ENCODE data around the gene PRSS16. TPM values are rescaled to one million over a fixed set of nuclear protein-coding genes. Genes with fewer than 3 reads are reported as not detected.

PRSS16 gene
- total and polyA plus RNA-seq, 9 of the 15 experiments (the other 6 are each of a cell fraction or from before 2014, with no cell fraction given) = 4.5 to 21.3 (median 12.1) TPM

- no peaks in the 10 kb centered on the region for H3K27me3 ChIP-seq (ENCODE audit: control insufficient read depth in 2 of 2, insufficient read depth in 2 of 2, low read length in 2 of 2)
- H3K36me3 ChIP-seq (ENCODE audit: control insufficient read depth, insufficient read depth, low read length) = no peaks in the 10 kb centered on the region
- no peak for DNase-seq (ENCODE audit: extremely low read depth in 1 of 4, low spot score in 3 of 4)
- H3K4me1 ChIP-seq (replicated peaks in 1 of 2; ENCODE audit: control insufficient read depth in 2 of 2, insufficient read depth in 2 of 2, low read length in 2 of 2) = peaks cover 3 to 7% of the 10 kb centered on the region in 2 experiments; a peak in 4 of 5 replicates
- H3K4me2 ChIP-seq (ENCODE audit: insufficient read depth, low read length) = no peak overlapping the region
- WGBS (ENCODE audit: insufficient coverage, low coverage, missing lambda C conversion rate) = 93% methylated on average over 16 of the region's 16 CpGs
- H3K9me1 ChIP-seq (ENCODE audit: control insufficient read depth, insufficient read depth, low read length) = no peaks in the 10 kb centered on the region
- FAIRE-seq = no peak
- H3K79me2 ChIP-seq (ENCODE audit: control insufficient read depth, insufficient read depth, low read length) = no peaks in the 10 kb centered on the region
- no peak for ATAC-seq
- in situ Hi-C loops (cut with MboI) (no loop called here), intact Hi-C loops (cut with micrococcal nuclease) (no loop called here)
- ChIA-PET CTCF (ENCODE audit: low intra/inter-chr PET ratio) (no interaction called here), POLR2A (no interaction called here)
- no TSS peak for BruUV-seq (replicated peaks)
- H4K20me1 ChIP-seq (replicated peaks; ENCODE audit: control insufficient read depth, insufficient read depth, low read length) = no peaks in the 10 kb centered on the region
- H2AFZ ChIP-seq (ENCODE audit: low read depth, low read length) = no peak overlapping the region
- TF ChIP-seq BMI1 (IDR thresholded peaks at IDR 0.05; ENCODE audit: low read length) (no peak), POLR2H (tag; IDR thresholded peaks at IDR 0.05; ENCODE audit: low read depth) (no peak), ZBTB2 (IDR thresholded peaks at IDR 0.05) (no peak), XRCC5 (IDR thresholded peaks at IDR 0.05; ENCODE audit: low read depth, low read length) (no peak), TRIM25 (IDR thresholded peaks at IDR 0.05; ENCODE audit: borderline replicate concordance) (no peak), HOMEZ (CRISPR knock-in tag; IDR thresholded peaks at IDR 0.05) (no peak), BHLHE40 (IDR thresholded peaks at IDR 0.05; ENCODE audit: low read length) (no peak), EP400 (IDR thresholded peaks at IDR 0.05) (no peak), ZNF707 (CRISPR knock-in tag; conservative IDR thresholded peaks at IDR 0.05) (no peak), KAT8 (IDR thresholded peaks at IDR 0.05; ENCODE audit: low read depth) (no peak), ZBTB43 (CRISPR knock-in tag; IDR thresholded peaks at IDR 0.05) (no peak), TRIM28 (IDR thresholded peaks at IDR 0.05) (no peak)
- no peak overlapping the region for H3K9ac ChIP-seq (ENCODE audit: insufficient read depth in 1 of 2, low read depth in 2 of 2, low read length in 2 of 2)
- no peak overlapping the region for H3K4me3 ChIP-seq
- peaks cover 4% of the 10 kb centered on the region; the same call in 1 of the 2 replicates for H3K9me3 ChIP-seq (replicated peaks; ENCODE audit: control insufficient read depth, insufficient read depth, low read depth, low read length)
- H3K27ac ChIP-seq (ENCODE audit: extremely low read depth, low read depth, low read length) = no peak overlapping the region
Measured at GRCh38 chr6:27283279-27283678, 35.8 kb downstream of the PRSS16 start.

All from K562 (cell line).